HepG2 (cell line): ENCODE measurements around the gene C11orf86. TPM values are rescaled to one million over a fixed set of nuclear protein-coding genes. Genes with fewer than 3 reads are reported as not detected.
A peak's percentile ranks its signal among the peaks of the same experiment; 100 is the strongest.

Source experiments
- HINFP ChIP-seq: sonication (generic); formaldehyde crosslinking; IDR thresholded peaks from 2 replicates; pipeline ENCODE4 v1.4.0; 2020; ENCODE audit warnings: low read depth, mild to moderate bottlenecking, missing genetic modification reagents
- HNRNPK ChIP-seq: fragments of 200-400 bp; formaldehyde crosslinking; IDR thresholded peaks from 2 replicates; pipeline ENCODE4 v1.6.1; 2018; ENCODE audit warnings: low read length, low read depth, moderate library complexity, mild to moderate bottlenecking; ENCODE audit not compliant: poor library complexity, severe bottlenecking
- LRRFIP1 ChIP-seq: sonication (generic); formaldehyde crosslinking; conservative IDR thresholded peaks from 2 replicates; pipeline ENCODE4 v1.4.0; 2020; ENCODE audit warnings: missing genetic modification reagents
- PRMT3 ChIP-seq: sonication (generic); formaldehyde crosslinking; IDR thresholded peaks from 2 replicates; pipeline ENCODE4 v1.8.1; 2022; ENCODE audit warnings: low read depth, mild to moderate bottlenecking, moderate library complexity, missing genetic modification reagents, borderline replicate concordance
- ZNF281 ChIP-seq: sonication (generic); formaldehyde crosslinking; IDR thresholded peaks from 2 replicates; pipeline ENCODE4 v1.4.0; 2020; ENCODE audit warnings: missing genetic modification reagents, borderline replicate concordance
- ZNF652 ChIP-seq: IDR thresholded peaks from 2 replicates; pipeline ENCODE4 v1.6.1; 2016; ENCODE audit warnings: low read depth, borderline replicate concordance
- ZXDC ChIP-seq: sonication (generic); formaldehyde crosslinking; IDR thresholded peaks from 2 replicates; pipeline ENCODE4 v1.5.0; 2020; ENCODE audit warnings: mild to moderate bottlenecking, missing genetic modification reagents
- polyA plus RNA-seq, 8 experiments: library from polyadenylated mRNA; depleted of rRNA in 3 of 8; stranded (reverse) in 7 of 8; unstranded in 1 of 8; fragments of >200 nt; fragmentation: Illumina TruSeq in 4 of 8; extraction: Trizol in 4 of 8; gene quantifications; 2 replicates each; pipeline versions ENCODE4 v1.2.1 to v1.2.3, GENCODE V29; 2011 to 2016; ENCODE audit warnings: low read depth in 4 of 8, missing spikeins in 1 of 8, mixed read lengths in 1 of 8; ENCODE audit not compliant: insufficient read depth in 1 of 8
- total RNA-seq, 5 experiments: library from RNA; depleted of rRNA; stranded (reverse); fragments of >200 nt; fragmentation: Illumina TruSeq; extraction: Trizol; gene quantifications; 2 replicates each; pipeline ENCODE4 v1.2.3, GENCODE V29; 2016; ENCODE audit warnings: low read depth in 1 of 5
- TF ChIP-seq, protein P1 (sequence below): sonication (generic); formaldehyde crosslinking; IDR thresholded peaks from 2 replicates; pipeline ENCODE4; 2020; ENCODE audit warnings: missing genetic modification reagents, mild to moderate bottlenecking, borderline replicate concordance

The C11orf86 gene
- total and polyA plus RNA-seq, 2 of the 13 experiments (the other 11 are each of a cell fraction or from before 2014, with no cell fraction given) = 0.11 to 0.18 TPM

- TF ChIP-seq, protein P1, sequence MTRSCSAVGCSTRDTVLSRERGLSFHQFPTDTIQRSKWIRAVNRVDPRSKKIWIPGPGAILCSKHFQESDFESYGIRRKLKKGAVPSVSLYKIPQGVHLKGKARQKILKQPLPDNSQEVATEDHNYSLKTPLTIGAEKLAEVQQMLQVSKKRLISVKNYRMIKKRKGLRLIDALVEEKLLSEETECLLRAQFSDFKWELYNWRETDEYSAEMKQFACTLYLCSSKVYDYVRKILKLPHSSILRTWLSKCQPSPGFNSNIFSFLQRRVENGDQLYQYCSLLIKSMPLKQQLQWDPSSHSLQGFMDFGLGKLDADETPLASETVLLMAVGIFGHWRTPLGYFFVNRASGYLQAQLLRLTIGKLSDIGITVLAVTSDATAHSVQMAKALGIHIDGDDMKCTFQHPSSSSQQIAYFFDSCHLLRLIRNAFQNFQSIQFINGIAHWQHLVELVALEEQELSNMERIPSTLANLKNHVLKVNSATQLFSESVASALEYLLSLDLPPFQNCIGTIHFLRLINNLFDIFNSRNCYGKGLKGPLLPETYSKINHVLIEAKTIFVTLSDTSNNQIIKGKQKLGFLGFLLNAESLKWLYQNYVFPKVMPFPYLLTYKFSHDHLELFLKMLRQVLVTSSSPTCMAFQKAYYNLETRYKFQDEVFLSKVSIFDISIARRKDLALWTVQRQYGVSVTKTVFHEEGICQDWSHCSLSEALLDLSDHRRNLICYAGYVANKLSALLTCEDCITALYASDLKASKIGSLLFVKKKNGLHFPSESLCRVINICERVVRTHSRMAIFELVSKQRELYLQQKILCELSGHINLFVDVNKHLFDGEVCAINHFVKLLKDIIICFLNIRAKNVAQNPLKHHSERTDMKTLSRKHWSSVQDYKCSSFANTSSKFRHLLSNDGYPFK = peak; percentile 91
- TF ChIP-seq ZNF281 (CRISPR knock-in tag) = peak; percentile 46
- no peak for TF ChIP-seq LRRFIP1
- no peak for TF ChIP-seq HNRNPK
- TF ChIP-seq HINFP (CRISPR knock-in tag) = peak; percentile 48; the same call in 1 of the 2 replicates
- 0 out of 2 replicates have a peak, but pooled peaks have one; percentile 24 for TF ChIP-seq ZXDC
- TF ChIP-seq ZNF652 (CRISPR knock-in tag) = no peak
- TF ChIP-seq PRMT3 (CRISPR knock-in tag) = peak; percentile 80; the same call in 1 of the 2 replicates
Observed at GRCh38 chr11:66958232-66958955, 16.7 kb upstream of the C11orf86 start, which contains the start of gene PC (continued).
